Esophagus muscularis mucosa (tissue), 3 donors: ENCODE measurements around the gene HINT3.

Experiments used
- CTCF ChIP-seq, 3 experiments: fragments of 200-600 bp in 2 of 3; fragments of 450-650 bp in 1 of 3; sonication (generic) in 2 of 3; IDR thresholded peaks; one replicate each; pipeline ENCODE4 v1.5.1; 2017 to 2019; ENCODE audit warnings: antibody characterized with exemption in 3 of 3, mild to moderate bottlenecking in 2 of 3, moderate library complexity in 1 of 3
- EP300 ChIP-seq: sonication (generic); formaldehyde crosslinking; IDR thresholded peaks from one replicate; pipeline ENCODE4 v1.6.1; 2017; ENCODE audit warnings: antibody characterized with exemption

GRCh38 chr6:125932451-125932795, 24.1 kb upstream of the HINT3 start:
- TF ChIP-seq EP300 = no peak
- no peak for TF ChIP-seq CTCF (IDR thresholded peaks at IDR 0.05)
